Activated T-cell treated with anti-CD3 and anti-CD28 coated beads for 48 hours (primary cell): ENCODE measurements around the gene CATSPER1.

Experiments used
- DNase-seq: peaks from one replicate; pipeline ENCODE4 v3.0.0-alpha.2; 2020; ENCODE audit warnings: low read depth

Gene CATSPER1

DNA sequence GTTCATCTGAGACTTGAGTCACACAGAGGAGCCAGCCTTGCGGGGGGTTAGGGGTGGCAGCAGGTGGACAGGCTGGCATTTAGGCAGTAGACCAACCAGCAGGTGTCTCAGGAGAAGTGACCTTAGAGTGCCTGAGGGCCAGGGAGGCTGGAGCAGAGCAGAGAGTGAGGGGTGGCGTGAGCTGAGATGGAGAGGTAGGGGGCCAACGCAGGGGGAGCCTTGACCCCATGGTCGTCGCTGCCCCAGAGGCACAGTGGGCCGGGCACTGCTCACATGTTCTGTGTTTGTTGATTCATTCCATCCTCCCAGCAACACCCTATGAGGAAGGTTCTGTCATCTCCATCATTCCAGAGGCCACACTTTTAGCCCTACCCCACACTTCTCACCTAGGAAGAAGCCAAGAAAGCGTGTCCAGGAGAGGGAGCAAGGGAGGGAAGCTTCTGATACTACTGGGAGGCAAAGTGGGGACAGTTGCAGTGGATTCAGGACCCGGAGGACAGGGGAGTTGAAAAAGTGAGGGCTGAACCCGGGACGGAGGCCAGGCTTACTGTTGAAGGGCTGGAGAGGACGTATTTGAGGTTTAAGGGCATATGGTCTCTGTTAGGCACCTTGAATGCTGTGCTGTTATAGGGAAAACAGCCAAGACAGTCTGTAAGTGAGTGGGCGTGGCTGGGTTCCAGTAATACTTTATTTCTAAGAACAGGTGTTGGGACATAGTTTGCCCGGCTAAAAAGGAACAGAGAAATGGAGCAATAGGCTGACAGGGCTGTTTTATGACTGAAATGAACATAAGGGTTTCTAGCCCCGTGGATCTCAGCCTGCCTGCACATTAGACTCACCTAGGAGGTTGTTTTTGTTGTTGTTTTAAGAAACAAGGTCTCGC lies 57.4 kb downstream of the CATSPER1 start:
- no peak for DNase-seq

DNA sequence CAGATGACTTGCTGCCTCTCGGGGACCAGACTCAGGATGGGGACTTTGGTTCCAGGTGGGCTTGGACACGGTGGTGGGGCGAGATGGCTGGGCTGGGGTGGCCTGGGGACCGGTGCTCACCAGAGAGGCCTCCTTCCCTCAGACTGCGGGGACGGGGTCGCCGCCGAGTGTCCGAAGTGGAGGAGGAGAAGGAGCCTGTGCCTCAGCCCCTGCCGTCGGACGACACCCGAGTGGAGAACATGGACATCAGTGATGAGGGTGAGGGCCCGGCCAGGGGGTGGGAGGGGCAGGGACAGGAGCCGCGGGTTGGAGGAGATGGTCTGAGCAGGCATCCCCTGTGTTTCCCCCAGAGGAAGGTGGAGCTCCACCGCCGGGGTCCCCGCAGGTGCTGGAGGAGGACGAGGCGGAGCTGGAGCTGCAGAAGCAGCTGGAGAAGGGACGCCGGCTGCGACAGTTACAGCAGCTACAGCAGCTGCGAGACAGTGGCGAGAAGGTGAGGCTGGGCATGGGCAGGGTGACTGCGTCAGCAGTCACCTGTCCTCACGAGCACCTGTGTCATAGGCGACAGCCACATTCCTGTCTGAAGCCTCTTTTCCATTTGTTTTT lies 58.8 kb downstream of the CATSPER1 start:
- DNase-seq, result no peak
